ENCODE results near the gene C2CD4C.

The C2CD4C gene

GRCh38 chr19:377801-378581, 31.0 kb downstream of the C2CD4C start:
- H3K27me3 ChIP-seq (ENCODE audit: control insufficient read depth, insufficient read depth, low read length) = peaks cover 9% of the 10 kb centered on the region
- no peak overlapping the region for H3K27ac ChIP-seq (ENCODE audit: low read depth, low read length)
- no peak overlapping the region for H3K9ac ChIP-seq (ENCODE audit: low read length)
- no peaks in the 10 kb centered on the region for H3K4me1 ChIP-seq (ENCODE audit: control insufficient read depth, insufficient read depth, low read length)
- no peaks in the 10 kb centered on the region for H3K36me3 ChIP-seq (ENCODE audit: control insufficient read depth, insufficient read depth, low read length)
- H3K4me3 ChIP-seq (ENCODE audit: low read length) = no peak overlapping the region

DNA sequence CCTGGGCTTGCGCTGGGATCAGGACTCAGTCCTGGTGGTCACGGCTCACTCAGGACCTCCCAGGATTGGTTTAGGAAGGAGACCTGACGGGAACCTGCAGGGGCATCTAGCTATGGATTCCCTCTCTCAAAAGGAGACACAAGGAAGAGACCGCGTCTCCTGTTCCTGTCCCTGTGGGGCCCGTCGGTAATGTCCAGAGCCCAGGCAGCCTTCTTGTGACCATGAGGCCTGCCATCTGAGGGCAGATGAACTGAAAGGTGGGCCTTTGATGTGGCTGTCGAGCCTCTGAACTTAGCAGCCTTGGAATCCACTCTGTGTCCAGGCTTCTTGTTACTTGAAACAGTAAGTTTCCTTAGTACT, 32.9 kb downstream of the C2CD4C start:
- Histone ChIP-seq H3K9ac (ENCODE audit: low read length) (no peak overlapping the region), H3K27me3 (ENCODE audit: control insufficient read depth, insufficient read depth, low read length) (peaks cover 9% of the 10 kb centered on the region), H3K36me3 (ENCODE audit: control insufficient read depth, insufficient read depth, low read length) (no peaks in the 10 kb centered on the region), H3K4me1 (ENCODE audit: control insufficient read depth, insufficient read depth, low read length) (no peaks in the 10 kb centered on the region), H3K27ac (ENCODE audit: low read depth, low read length) (no peak overlapping the region), H3K4me3 (ENCODE audit: low read length) (no peak overlapping the region)

DNA sequence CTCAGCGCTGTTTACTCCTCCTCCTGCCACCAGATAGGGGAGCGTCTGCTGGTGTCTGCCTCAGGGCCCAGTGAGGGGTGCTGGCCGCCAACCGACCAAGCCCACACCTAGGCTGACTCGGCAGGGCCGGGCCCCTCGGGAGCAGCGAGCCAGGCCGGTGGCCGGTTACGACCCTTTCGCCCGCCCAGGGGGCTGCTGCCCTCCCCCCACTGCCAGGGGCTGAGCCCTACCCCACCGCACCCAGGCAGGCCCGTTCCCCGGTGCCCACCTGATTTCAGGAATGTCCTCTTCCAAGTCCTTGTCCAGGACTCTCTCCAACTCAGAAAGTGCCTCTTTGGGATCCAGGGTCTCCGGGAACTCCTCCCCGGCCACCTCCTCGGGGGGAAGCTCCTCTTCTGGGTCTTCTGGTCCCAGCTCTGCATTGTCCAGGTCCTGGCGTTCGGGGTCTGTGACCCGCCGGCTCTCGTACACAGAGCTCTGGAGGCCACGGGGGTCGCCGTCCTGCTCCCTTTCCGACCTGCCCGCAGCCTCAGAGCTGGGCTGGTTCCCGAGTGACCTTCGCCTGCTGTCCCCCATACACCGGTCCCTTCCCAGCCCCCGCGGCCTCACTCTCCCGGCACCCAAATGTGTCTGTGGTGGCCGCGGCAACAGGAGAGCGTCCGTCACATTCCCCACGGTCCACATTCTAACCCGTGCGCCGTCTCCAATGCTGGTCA, 33.4 kb downstream of the C2CD4C start:
- Histone ChIP-seq H3K4me3 (ENCODE audit: low read length) (no peak overlapping the region), H3K27ac (ENCODE audit: low read depth, low read length) (no peak overlapping the region)

DNA sequence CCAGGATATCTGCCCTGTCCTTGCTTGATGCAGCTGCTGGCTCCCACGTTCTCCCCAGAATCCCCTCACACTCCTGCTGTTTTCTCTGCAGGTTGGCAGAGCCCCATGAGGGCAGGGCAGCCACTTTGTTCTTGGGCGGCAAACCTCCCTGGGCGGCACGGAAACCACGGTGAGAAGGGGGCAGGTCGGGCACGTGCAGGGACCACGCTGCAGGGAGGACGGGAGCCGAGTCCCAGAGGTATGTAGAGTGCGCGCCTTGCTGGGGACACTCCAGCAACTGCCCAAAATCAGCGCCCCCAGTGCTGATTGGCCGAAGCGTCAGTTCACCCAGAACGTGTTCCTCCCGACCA, 34.1 kb downstream of the C2CD4C start:
- Histone ChIP-seq H3K27ac (ENCODE audit: low read depth, low read length) (no peak overlapping the region), H3K9ac (ENCODE audit: low read length) (no peak overlapping the region), H3K4me1 (ENCODE audit: control insufficient read depth, insufficient read depth, low read length) (no peaks in the 10 kb centered on the region), H3K4me3 (ENCODE audit: low read length) (no peak overlapping the region), H3K27me3 (ENCODE audit: control insufficient read depth, insufficient read depth, low read length) (peaks cover 9% of the 10 kb centered on the region), H3K36me3 (ENCODE audit: control insufficient read depth, insufficient read depth, low read length) (no peaks in the 10 kb centered on the region)

More for the DNA sequence above, 33.4 kb downstream of the C2CD4C start:
- H3K36me3 ChIP-seq (ENCODE audit: control insufficient read depth, insufficient read depth, low read length) = no peaks in the 10 kb centered on the region
- no peaks in the 10 kb centered on the region for H3K4me1 ChIP-seq (ENCODE audit: control insufficient read depth, insufficient read depth, low read length)
- H3K27me3 ChIP-seq (ENCODE audit: control insufficient read depth, insufficient read depth, low read length) = peaks cover 9% of the 10 kb centered on the region
- no peak overlapping the region for H3K9ac ChIP-seq (ENCODE audit: low read length)

- H3K36me3 ChIP-seq (ENCODE audit: control insufficient read depth, insufficient read depth, low read length) = no peaks in the 10 kb centered on the region
- H3K27me3 ChIP-seq (ENCODE audit: control insufficient read depth, insufficient read depth, low read length) = peaks cover 10% of the 10 kb centered on the region
- H3K27ac ChIP-seq (ENCODE audit: low read depth, low read length) = no peak overlapping the region
- H3K9ac ChIP-seq (ENCODE audit: low read length) = no peak overlapping the region
- H3K4me3 ChIP-seq (ENCODE audit: low read length) = no peak overlapping the region
- H3K4me1 ChIP-seq (ENCODE audit: control insufficient read depth, insufficient read depth, low read length) = no peaks in the 10 kb centered on the region
Measured at GRCh38 chr19:374183-374885, 34.6 kb downstream of the C2CD4C start.

DNA sequence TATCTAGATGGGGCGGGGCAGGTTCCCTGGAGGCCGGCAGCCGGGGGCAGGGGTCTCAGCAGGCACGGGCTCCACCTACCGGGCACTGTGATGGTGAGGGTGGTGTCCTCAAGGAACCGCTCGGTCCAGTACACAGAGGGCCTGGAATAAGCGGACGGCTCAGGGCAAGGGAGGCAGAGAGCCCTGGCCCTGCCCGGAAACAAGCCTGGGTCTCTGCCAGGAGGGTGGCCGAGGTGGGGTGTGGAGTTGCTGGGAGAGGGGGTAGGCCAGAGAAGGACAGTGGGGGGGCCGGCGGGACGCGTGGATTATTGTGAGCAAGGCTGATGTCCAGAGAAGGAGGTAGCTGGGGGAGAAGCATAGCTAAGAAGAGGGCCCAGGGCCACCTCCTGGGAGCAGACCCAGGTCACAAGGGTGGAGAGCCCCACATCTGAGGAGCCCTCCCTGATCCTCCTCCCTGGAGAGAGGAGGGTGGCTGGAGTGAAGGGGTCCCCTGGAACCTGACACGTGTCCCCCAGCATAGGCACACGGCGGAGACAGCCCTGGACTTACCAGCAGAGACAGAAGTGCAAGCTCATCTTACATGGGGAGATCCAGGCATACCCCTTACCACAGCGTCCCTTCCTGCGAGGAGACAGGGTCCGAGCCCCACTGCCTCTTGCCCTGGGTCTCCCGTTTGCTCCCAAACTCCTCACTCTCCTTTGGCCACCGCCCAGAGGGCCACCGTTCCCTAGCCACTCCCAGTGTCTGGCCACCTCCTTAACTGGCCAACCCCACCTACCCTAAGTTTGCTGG, 35.4 kb downstream of the C2CD4C start:
- H3K36me3 ChIP-seq (ENCODE audit: control insufficient read depth, insufficient read depth, low read length) = no peaks in the 10 kb centered on the region
- H3K27me3 ChIP-seq (ENCODE audit: control insufficient read depth, insufficient read depth, low read length) = peaks cover 11% of the 10 kb centered on the region
- H3K9ac ChIP-seq (ENCODE audit: low read length) = no peak overlapping the region
- H3K27ac ChIP-seq (ENCODE audit: low read depth, low read length) = no peak overlapping the region
- H3K4me1 ChIP-seq (ENCODE audit: control insufficient read depth, insufficient read depth, low read length) = no peaks in the 10 kb centered on the region
- no peak overlapping the region for H3K4me3 ChIP-seq (ENCODE audit: low read length)

DNA sequence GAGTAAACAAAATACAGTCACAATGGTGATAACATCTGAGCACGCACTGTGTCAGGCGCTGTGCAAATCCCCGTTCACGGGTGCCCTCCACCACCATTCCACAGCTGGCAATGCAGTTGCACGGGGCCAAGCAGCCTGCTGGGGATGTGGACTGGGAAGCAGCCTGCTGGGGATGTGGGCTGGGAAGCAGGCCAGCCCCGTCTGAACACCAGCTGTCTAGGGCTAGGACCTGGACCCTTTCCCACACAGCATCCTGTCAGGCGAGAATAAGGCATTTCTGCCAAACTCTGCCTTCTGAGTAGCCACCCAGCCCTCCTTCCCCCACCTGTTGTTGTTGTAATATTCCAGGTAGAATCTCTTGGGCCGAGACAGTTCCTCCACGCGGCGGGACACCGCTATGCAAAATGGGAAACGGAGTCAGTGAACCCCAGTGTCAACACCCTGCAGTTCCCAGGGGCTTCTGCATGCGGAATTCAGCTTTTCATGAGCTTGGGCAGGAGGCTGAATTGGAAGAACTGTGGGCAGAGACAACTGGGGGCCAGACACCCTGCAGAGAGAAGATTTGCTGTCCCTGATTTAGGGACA, 36.5 kb downstream of the C2CD4C start:
- no peak overlapping the region for H3K4me3 ChIP-seq (ENCODE audit: low read length)
- no peaks in the 10 kb centered on the region for H3K36me3 ChIP-seq (ENCODE audit: control insufficient read depth, insufficient read depth, low read length)
- H3K9ac ChIP-seq (ENCODE audit: low read length) = no peak overlapping the region
- H3K27me3 ChIP-seq (ENCODE audit: control insufficient read depth, insufficient read depth, low read length) = peaks cover 11% of the 10 kb centered on the region
- H3K27ac ChIP-seq (ENCODE audit: low read depth, low read length) = no peak overlapping the region
- H3K4me1 ChIP-seq (ENCODE audit: control insufficient read depth, insufficient read depth, low read length) = no peaks in the 10 kb centered on the region

GRCh38 chr19:371501-372168, 37.3 kb downstream of the C2CD4C start:
- Histone ChIP-seq H3K27me3 (ENCODE audit: control insufficient read depth, insufficient read depth, low read length) (peaks cover 11% of the 10 kb centered on the region), H3K9ac (ENCODE audit: low read length) (no peak overlapping the region), H3K36me3 (ENCODE audit: control insufficient read depth, insufficient read depth, low read length) (no peaks in the 10 kb centered on the region), H3K4me3 (ENCODE audit: low read length) (no peak overlapping the region), H3K4me1 (ENCODE audit: control insufficient read depth, insufficient read depth, low read length) (no peaks in the 10 kb centered on the region), H3K27ac (ENCODE audit: low read depth, low read length) (no peak overlapping the region)

- Histone ChIP-seq H3K27ac (ENCODE audit: low read depth, low read length) (no peak overlapping the region), H3K27me3 (ENCODE audit: control insufficient read depth, insufficient read depth, low read length) (peaks cover 11% of the 10 kb centered on the region), H3K4me1 (ENCODE audit: control insufficient read depth, insufficient read depth, low read length) (no peaks in the 10 kb centered on the region), H3K4me3 (ENCODE audit: low read length) (no peak overlapping the region), H3K36me3 (ENCODE audit: control insufficient read depth, insufficient read depth, low read length) (no peaks in the 10 kb centered on the region), H3K9ac (ENCODE audit: low read length) (no peak overlapping the region)
Measured at GRCh38 chr19:370641-371330, 38.2 kb downstream of the C2CD4C start.

DNA sequence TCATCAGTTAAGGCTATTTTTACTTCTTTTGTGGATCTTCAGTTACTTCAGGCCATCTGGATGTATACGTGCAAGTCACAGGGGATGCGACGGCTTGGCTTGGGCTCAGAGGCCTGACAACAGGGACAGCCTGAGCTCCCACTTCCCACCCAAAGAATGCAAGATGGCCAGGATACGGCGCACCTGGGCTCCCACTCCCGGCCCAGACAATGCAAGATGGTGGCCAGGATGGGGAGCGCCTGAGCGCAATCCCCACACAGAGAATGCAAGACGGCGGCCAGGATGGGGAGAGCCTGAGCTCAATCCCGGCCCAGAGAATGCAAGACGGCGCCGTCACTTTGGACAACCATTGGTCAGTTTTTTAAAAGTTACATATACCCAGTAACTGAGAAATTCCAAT, 39.1 kb downstream of the C2CD4C start:
- Histone ChIP-seq H3K27ac (ENCODE audit: low read depth, low read length) (no peak overlapping the region), H3K4me3 (ENCODE audit: low read length) (no peak overlapping the region), H3K4me1 (ENCODE audit: control insufficient read depth, insufficient read depth, low read length) (no peaks in the 10 kb centered on the region), H3K36me3 (ENCODE audit: control insufficient read depth, insufficient read depth, low read length) (no peaks in the 10 kb centered on the region), H3K9ac (ENCODE audit: low read length) (no peak overlapping the region), H3K27me3 (ENCODE audit: control insufficient read depth, insufficient read depth, low read length) (peaks cover 11% of the 10 kb centered on the region)

DNA sequence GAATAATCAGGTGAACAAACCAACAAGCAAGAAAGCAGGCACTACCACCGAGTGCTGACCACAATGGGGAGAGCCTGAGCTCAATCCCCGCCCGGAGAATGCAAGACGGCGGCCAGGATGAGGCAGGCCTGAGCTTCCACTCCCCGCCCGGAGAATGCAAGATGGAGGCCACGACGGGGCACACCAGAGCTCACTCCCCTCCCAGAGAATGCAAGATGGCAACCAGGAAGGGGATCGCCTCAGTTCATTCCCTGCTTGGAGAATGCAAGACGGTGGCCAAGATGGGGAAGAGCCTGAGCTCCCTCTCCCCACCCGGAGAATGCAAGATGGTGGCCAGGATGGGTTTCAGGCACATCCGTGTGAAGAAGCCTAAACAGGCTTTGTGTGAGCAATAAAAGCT, 39.7 kb downstream of the C2CD4C start:
- H3K27ac ChIP-seq (ENCODE audit: low read depth, low read length) = no peak overlapping the region
- peaks cover 7% of the 10 kb centered on the region for H3K27me3 ChIP-seq (ENCODE audit: control insufficient read depth, insufficient read depth, low read length)
- no peak overlapping the region for H3K9ac ChIP-seq (ENCODE audit: low read length)
- no peaks in the 10 kb centered on the region for H3K4me1 ChIP-seq (ENCODE audit: control insufficient read depth, insufficient read depth, low read length)
- no peak overlapping the region for H3K4me3 ChIP-seq (ENCODE audit: low read length)
- H3K36me3 ChIP-seq (ENCODE audit: control insufficient read depth, insufficient read depth, low read length) = no peaks in the 10 kb centered on the region

Data from rectal smooth muscle tissue (tissue), 1 donor.